ACC112 (cell line): ENCODE measurements around the gene ZCCHC10.
"Not testable (repeated sequence)": the region's sequence is repeated elsewhere in the genome, so short reads cannot be mapped to it uniquely, and the experiment has no call there.

ENCODE experiments used
- H2AFZ ChIP-seq: fragments of 200-600 bp; sonication (generic); one replicate; pipeline ENCODE4 v1.6.0; 2017; ENCODE audit warnings: antibody characterized with exemption, low read length; ENCODE audit not compliant: unreplicated experiment
- H3K27ac ChIP-seq: fragments of 200-600 bp; sonication (generic); 2 replicates; pipeline ENCODE4 v1.5.1; 2014; ENCODE audit warnings: low read depth, mild to moderate bottlenecking, antibody characterized with exemption, low read length, moderate library complexity
- H3K27me3 ChIP-seq: fragments of 200-600 bp; sonication (generic); 2 replicates; pipeline ENCODE4 v1.6.1; 2014; ENCODE audit warnings: mild to moderate bottlenecking, antibody characterized with exemption, low read length, moderate library complexity, mixed read lengths; ENCODE audit not compliant: insufficient read depth
- H3K36me3 ChIP-seq: fragments of 200-600 bp; sonication (generic); 2 replicates; pipeline ENCODE4 v1.6.1; 2016; ENCODE audit warnings: mild to moderate bottlenecking, antibody characterized with exemption, low read length, moderate library complexity, mixed read lengths; ENCODE audit not compliant: insufficient read depth
- H3K4me1 ChIP-seq: fragments of 200-600 bp; sonication (generic); one replicate; pipeline ENCODE4 v1.6.1; 2016; ENCODE audit warnings: low read length, mixed read lengths; ENCODE audit not compliant: insufficient read depth, unreplicated experiment, control insufficient read depth
- H3K4me3 ChIP-seq: fragments of 200-600 bp; sonication (generic); 2 replicates; pipeline ENCODE4 v1.5.1; 2014; ENCODE audit warnings: mild to moderate bottlenecking, low read depth, low read length
- H3K79me2 ChIP-seq: fragments of 200-600 bp; sonication (generic); one replicate; pipeline ENCODE4 v1.6.0; 2016; ENCODE audit warnings: low read length; ENCODE audit not compliant: control insufficient read depth, unreplicated experiment, insufficient read depth

The ZCCHC10 gene

GRCh38 chr5:132976852-132977251, 49.5 kb downstream of the ZCCHC10 start:
- H3K36me3 ChIP-seq = 0 out of 2 replicates have a peak, but pooled peaks cover 3% of the 10 kb centered on the region
- H3K79me2 ChIP-seq = no peaks in the 10 kb centered on the region
- no peaks in the 10 kb centered on the region for H3K27me3 ChIP-seq
- H2AFZ ChIP-seq = no peak overlapping the region
- no peak overlapping the region for H3K4me3 ChIP-seq
- H3K27ac ChIP-seq = no peak overlapping the region
- H3K4me1 ChIP-seq = peaks cover 4% of the 10 kb centered on the region

- not testable (repeated sequence) for H3K4me3 ChIP-seq, H3K79me2 ChIP-seq, H3K36me3 ChIP-seq, H3K27ac ChIP-seq, H3K4me1 ChIP-seq, H2AFZ ChIP-seq, H3K27me3 ChIP-seq
These were observed 53.9 kb downstream of the ZCCHC10 start for GRCh38 chr5:132972436-132972828.

DNA sequence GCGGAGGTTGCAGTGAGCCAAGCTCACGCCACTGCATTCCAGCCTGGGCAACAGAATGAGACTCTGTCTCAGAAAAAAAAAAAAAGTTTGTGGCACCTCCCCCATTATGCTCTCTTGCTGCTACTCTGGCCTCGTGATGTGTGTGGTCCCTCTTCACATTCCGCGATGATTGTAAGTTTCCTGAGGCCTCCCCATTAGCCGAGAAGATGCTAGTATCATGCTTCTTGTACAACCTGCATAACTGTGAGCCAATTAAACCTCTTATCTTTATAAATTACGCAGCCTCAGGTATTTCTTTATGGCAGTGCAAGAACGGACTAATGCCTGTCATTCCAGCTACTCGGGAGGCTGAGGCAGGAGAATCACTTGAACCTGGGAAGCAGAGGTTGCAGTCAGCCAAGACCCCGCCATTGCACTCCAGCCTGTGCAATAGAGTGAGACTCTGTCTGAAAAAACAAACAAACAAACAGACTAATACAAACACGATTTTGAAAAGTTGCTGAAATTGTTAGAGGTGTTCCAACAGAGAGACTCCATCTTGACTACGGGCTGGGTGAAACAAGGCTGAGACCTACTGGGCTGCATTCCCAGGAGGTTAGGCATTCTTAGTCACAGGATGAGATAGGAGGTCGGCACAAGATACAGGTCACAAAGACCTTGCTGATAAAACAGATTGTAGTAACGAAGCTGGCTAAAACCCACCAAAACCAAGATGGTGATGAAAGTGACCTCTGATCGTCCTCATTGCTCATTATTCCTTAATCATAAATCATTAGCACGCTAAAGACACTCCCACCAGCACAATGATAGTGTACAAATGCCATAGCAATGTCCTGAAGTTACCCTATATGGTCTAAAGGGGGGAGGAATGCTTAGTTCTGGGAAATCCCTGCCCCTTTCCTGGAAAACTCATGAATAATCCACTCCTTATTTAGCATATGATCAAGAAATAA, 54.6 kb downstream of the ZCCHC10 start:
- H3K79me2 ChIP-seq = no peaks in the 10 kb centered on the region
- no peak overlapping the region for H3K27ac ChIP-seq
- H3K27me3 ChIP-seq = no peaks in the 10 kb centered on the region
- peaks cover 8% of the 10 kb centered on the region for H3K4me1 ChIP-seq
- no peak overlapping the region for H3K4me3 ChIP-seq
- H2AFZ ChIP-seq = no peak overlapping the region
- H3K36me3 ChIP-seq = no peaks in the 10 kb centered on the region

GRCh38 chr5:132965120-132965519, 61.2 kb downstream of the ZCCHC10 start:
- Histone ChIP-seq H3K36me3 (no peaks in the 10 kb centered on the region), H3K79me2 (peaks cover 32% of the 10 kb centered on the region), H3K27ac (no peak overlapping the region), H3K4me3 (no peak overlapping the region), H3K4me1 (peaks cover 11% of the 10 kb centered on the region), H2AFZ (no peak overlapping the region), H3K27me3 (no peaks in the 10 kb centered on the region)

DNA sequence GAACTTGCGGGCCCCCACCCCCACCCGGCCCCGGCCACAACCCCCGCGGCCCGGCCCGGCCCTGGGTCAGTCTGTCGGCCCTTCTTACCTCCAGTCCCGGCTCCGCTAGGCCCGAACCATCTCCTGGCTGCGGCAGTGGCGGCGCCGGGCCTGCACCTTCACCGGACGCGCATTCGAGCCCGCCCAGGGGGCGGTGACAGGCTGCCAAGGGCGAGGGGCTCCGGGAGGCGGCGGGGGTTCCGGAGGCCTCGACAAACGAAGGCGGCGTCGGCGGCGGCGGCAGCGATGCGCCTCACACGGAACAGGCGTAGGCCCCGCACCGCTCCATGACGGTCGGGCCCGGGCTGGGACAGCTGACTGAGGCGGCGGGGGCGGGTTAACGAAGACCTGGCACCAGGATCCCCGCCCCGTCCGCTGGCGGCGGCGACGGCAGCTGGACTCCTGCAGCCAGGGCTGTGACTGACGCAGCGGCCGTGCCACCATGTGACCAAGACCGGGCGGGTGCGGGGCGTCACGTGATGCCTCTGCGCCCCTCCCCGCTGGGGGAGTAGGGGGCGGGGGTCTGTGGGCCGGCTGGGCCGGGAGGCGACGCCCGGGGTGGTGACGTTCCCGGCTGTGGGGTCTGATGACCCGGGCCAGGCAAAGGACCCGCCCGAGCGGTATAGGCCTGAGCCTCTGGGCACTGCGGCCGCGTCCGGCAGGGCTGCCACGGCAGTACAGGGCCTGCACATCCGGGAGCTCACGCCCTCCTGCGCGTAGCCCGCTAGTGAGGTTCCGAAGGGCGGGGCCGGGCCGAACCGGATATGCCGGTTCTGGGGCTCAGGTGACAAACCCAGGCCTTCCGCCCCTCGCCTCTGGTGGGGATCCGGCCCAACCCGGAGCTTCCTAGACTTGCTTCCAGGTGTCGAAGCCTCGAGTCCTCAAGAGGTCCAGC, 62.9 kb downstream of the ZCCHC10 start, which contains the start of gene AFF4:
Gene AFF4 (minus strand): TSS at position 464 of the 934 bp plus-strand sequence. CDS start 26,445 bp downstream, outside the sequence.
- Histone ChIP-seq H3K79me2 (peaks cover 48% of the 10 kb centered on the region), H2AFZ (peak within 1 kb of the TSS; percentile 90), H3K27ac (peak within 1 kb of the TSS; percentile 91), H3K36me3 (no peaks in the 10 kb centered on the region), H3K4me3 (peak within 1 kb of the TSS; percentile 77), H3K27me3 (no peaks in the 10 kb centered on the region), H3K4me1 (peaks cover 17% of the 10 kb centered on the region)

DNA sequence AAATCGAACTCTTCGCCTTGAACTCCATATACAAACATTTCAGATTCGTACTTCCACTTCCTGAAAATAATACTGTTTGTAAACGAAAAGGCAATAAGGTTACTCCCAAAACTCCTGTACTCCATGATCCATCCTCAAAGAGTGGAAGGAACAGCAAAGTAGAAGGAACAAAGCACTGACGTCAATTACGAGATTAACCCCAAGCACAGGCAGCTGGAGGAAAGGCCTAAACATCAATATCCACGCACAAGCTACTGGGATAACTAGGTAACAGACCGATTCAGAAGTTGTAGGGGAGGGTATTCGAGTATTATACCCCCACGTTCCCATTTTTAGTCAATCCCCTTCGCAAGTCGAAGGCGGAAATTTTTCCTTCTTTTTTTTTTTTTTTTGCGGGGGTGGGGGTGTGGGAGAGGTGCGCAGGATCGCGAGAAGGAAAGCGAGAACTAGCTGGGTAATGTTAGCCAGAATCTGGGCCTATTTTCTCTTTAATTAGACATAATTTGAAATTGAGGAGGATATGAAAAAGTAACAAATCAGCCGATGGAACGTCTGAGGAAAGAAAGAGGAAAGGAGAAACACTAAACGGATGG, 63.8 kb downstream of the ZCCHC10 start:
- peak overlapping the region; percentile 44 for H2AFZ ChIP-seq
- H3K27ac ChIP-seq = peak overlapping the region; percentile 91
- no peaks in the 10 kb centered on the region for H3K27me3 ChIP-seq
- peaks cover 19% of the 10 kb centered on the region for H3K4me1 ChIP-seq
- peaks cover 58% of the 10 kb centered on the region for H3K79me2 ChIP-seq
- H3K4me3 ChIP-seq = peak overlapping the region; percentile 77
- no peaks in the 10 kb centered on the region for H3K36me3 ChIP-seq

- H3K27ac ChIP-seq = peak overlapping the region; percentile 91
- H3K4me1 ChIP-seq = peaks cover 19% of the 10 kb centered on the region
- H3K36me3 ChIP-seq = no peaks in the 10 kb centered on the region
- no peaks in the 10 kb centered on the region for H3K27me3 ChIP-seq
- H3K79me2 ChIP-seq = peaks cover 64% of the 10 kb centered on the region
- H3K4me3 ChIP-seq = peak overlapping the region; percentile 77
- H2AFZ ChIP-seq = no peak overlapping the region
These were observed 64.5 kb downstream of the ZCCHC10 start for GRCh38 chr5:132961887-132962286.

DNA sequence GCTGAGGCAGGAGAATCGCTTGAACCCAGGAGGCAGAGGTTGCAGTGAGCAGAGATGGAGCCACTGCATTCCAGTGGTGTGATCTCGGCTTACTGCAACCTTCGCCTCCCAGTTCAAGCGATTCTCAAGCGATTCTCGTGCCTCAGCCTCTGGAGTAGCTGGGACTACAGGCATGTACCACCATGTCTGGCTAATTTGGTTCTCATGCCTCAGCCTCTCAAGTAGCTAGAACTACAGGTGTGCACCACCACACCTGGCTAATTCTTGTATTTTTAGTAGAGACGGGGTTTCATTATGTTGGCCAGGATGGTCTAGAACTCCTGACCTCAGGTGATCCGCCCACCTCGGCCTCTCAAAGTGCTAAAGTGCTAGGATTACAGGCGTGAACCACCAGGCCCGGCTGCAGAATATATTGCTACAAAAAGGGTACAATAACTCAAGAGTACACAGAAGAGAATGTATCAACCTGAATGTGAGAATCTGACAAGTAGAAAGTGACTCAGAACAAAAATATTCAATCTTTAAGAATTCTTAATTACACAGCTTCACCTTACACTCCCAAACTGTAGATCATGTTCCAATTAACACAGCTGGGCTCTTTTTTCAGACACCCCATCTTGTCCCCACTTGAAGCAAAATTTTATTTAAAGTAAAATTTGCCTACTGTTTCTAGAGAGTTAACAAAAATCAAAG, 65.1 kb downstream of the ZCCHC10 start:
- not testable (repeated sequence) for H3K36me3 ChIP-seq, H2AFZ ChIP-seq, H3K27me3 ChIP-seq
- Histone ChIP-seq H3K4me1 (peaks cover 16% of the 10 kb centered on the region), H3K79me2 (peaks cover 70% of the 10 kb centered on the region), H3K4me3 (peak overlapping the region; percentile 77), H3K27ac (peak overlapping the region; percentile 91)

DNA sequence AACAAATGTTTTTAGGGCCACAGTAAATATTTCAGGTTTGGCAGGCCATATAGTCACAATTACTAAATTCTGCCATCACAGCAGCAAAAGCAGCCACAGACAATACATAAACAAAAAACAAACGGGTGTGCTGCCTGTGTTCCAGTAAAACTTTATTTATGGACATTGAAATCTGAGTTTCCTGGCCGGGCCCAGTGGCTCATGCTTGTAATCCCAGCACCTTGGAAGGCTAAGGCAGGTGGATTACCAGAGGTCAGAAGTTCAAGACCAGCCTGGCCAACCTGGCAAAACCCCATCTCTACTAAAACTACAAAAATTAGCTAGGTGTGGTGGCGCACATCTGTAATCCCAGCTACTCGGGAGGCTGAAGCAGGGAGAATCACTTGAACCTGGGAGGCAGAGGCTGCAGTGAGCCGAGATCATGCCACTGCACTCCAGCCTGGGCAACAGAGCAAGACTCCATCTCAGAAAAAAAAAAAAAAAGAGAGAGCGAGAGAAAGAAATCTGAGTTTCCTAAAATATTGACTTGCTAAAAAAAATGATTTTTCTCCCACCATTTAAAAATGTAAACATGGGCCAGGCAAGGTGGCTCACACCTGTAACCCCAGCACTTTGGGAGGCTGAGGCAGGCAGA, 70.1 kb downstream of the ZCCHC10 start:
- peaks cover 94% of the 10 kb centered on the region for H3K79me2 ChIP-seq
- not testable (repeated sequence) for H2AFZ ChIP-seq, H3K27me3 ChIP-seq, H3K36me3 ChIP-seq, H3K4me3 ChIP-seq, H3K27ac ChIP-seq
- H3K4me1 ChIP-seq = peaks cover 16% of the 10 kb centered on the region
